GM10266 (cell line): ENCODE data around the gene TNFRSF9.
"Not testable (repeated sequence)": the region's sequence is repeated elsewhere in the genome, so short reads cannot be mapped to it uniquely, and the experiment has no call there.

ENCODE experiments used
- DNase-seq: peaks from one replicate; pipeline ENCODE4 v3.0.0; 2012; ENCODE audit errors: extremely low spot score
- CTCF ChIP-seq: IDR thresholded peaks from 2 replicates; pipeline ENCODE4 v1.5.1; 2012; ENCODE audit warnings: mild to moderate bottlenecking, low read depth; ENCODE audit not compliant: control insufficient read depth, insufficient read depth; ENCODE audit errors: missing control alignments

The TNFRSF9 gene

GRCh38 chr1:7960867-7961215 lies 20.2 kb upstream of the TNFRSF9 start:
- DNase-seq, result no peak

GRCh38 chr1:7960165-7960564 lies 19.5 kb upstream of the TNFRSF9 start:
- no peak for DNase-seq
- TF ChIP-seq CTCF, result no peak

More at GRCh38 chr1:7960867-7961215, 20.2 kb upstream of the TNFRSF9 start:
- TF ChIP-seq CTCF, result no peak

- DNase-seq, result no peak
Measured at GRCh38 chr1:7956218-7957032, 15.8 kb upstream of the TNFRSF9 start.

GRCh38 chr1:7954683-7955082 lies 14.0 kb upstream of the TNFRSF9 start:
- TF ChIP-seq CTCF, result no peak
- DNase-seq, result peak; percentile 28

More at GRCh38 chr1:7956218-7957032, 15.8 kb upstream of the TNFRSF9 start:
- TF ChIP-seq CTCF, result no peak

GRCh38 chr1:7953850-7954609 lies 13.4 kb upstream of the TNFRSF9 start:
- peak; percentile 95 for DNase-seq
- TF ChIP-seq CTCF, result no peak

- DNase-seq, result not testable (repeated sequence)
Measured at GRCh38 chr1:7952791-7953190, 12.2 kb upstream of the TNFRSF9 start.

- DNase-seq, result no peak
- no peak for TF ChIP-seq CTCF
Measured at GRCh38 chr1:7948960-7949359, 8.3 kb upstream of the TNFRSF9 start.
